Ishikawa (cell line): Measurements from ENCODE around the gene CARD9.

Experiments used
- EP300 ChIP-seq: IDR thresholded peaks from 2 replicates; pipeline ENCODE4 v1.6.1; 2012; ENCODE audit warnings: borderline replicate concordance
- FOXM1 ChIP-seq: IDR thresholded peaks from 2 replicates; pipeline ENCODE4 v1.6.1; 2012; ENCODE audit warnings: low read depth, borderline replicate concordance
- TEAD4 ChIP-seq: IDR thresholded peaks from 2 replicates; pipeline ENCODE4 v1.6.1; 2012
- YY1 ChIP-seq: IDR thresholded peaks from 2 replicates; pipeline ENCODE4 v1.6.1; 2012; ENCODE audit warnings: low read depth

GRCh38 chr9:136370037-136370436 is 3.4 kb downstream of the CARD9 start:
- TF ChIP-seq EP300 (no peak), TEAD4 (no peak), YY1 (no peak), FOXM1 (no peak)
